Smooth muscle cell (in vitro differentiated cells): ENCODE data around the gene MLXIPL. TPM values are rescaled to one million over a fixed set of nuclear protein-coding genes. Genes with fewer than 3 reads are reported as not detected.

ENCODE experiments used
- DNase-seq: peaks from one replicate; lab custom pipeline; 2025; ENCODE audit not compliant: unreplicated experiment; lab: John Stamatoyannopoulos, UW
- H2AFZ ChIP-seq: fragments of 200-600 bp; sonication (generic); 2 replicates; pipeline ENCODE4 v1.6.0; 2016; ENCODE audit warnings: antibody characterized with exemption, low read depth, mild to moderate bottlenecking
- H3F3A ChIP-seq: fragments of 200-600 bp; sonication (generic); 2 replicates; pipeline ENCODE4 v1.6.0; 2017; ENCODE audit warnings: antibody characterized with exemption, low read depth
- H3K27ac ChIP-seq: fragments of 200-600 bp; sonication (generic); 2 replicates; pipeline ENCODE4 v1.5.1; 2016; ENCODE audit warnings: low read depth, mild to moderate bottlenecking
- H3K27me3 ChIP-seq: fragments of 200-600 bp; sonication (generic); 2 replicates; pipeline ENCODE4 v1.6.1; 2016; ENCODE audit warnings: low read depth, mild to moderate bottlenecking
- H3K36me3 ChIP-seq: fragments of 200-600 bp; sonication (generic); 2 replicates; pipeline ENCODE4 v1.5.1; 2016; ENCODE audit warnings: low read depth
- H3K4me1 ChIP-seq: fragments of 200-600 bp; sonication (generic); 2 replicates; pipeline ENCODE4 v1.5.1; 2016; ENCODE audit warnings: low read depth
- H3K4me2 ChIP-seq: fragments of 200-600 bp; sonication (generic); 2 replicates; pipeline ENCODE4 v1.6.0; 2016; ENCODE audit warnings: mild to moderate bottlenecking
- H3K4me3 ChIP-seq: fragments of 200-600 bp; sonication (generic); 2 replicates; pipeline ENCODE4 v1.5.1; 2016; ENCODE audit warnings: mild to moderate bottlenecking
- H3K79me2 ChIP-seq: fragments of 200-600 bp; sonication (generic); 2 replicates; pipeline ENCODE4 v1.6.0; 2016; ENCODE audit warnings: low read depth, mild to moderate bottlenecking
- H3K9ac ChIP-seq: fragments of 200-600 bp; sonication (generic); 2 replicates; pipeline ENCODE4 v1.6.0; 2016; ENCODE audit warnings: low read depth
- H3K9me3 ChIP-seq: fragments of 200-600 bp; sonication (generic); replicated peaks from 2 replicates; pipeline ENCODE4 v1.5.1; 2016; ENCODE audit warnings: low read depth
- H4K20me1 ChIP-seq: fragments of 200-600 bp; sonication (generic); 2 replicates; pipeline ENCODE4 v1.6.0; 2016; ENCODE audit warnings: low read depth
- WGBS: methylation state at CpG from one replicate; pipeline ENCODE4 v1.1.7; 2016; ENCODE audit warnings: low lambda C conversion rate; 5-methylcytosine and 5-hydroxymethylcytosine counted together
- polyA plus RNA-seq: library from polyadenylated mRNA; unstranded; fragments of >200 nt; fragmentation: Nextera tagmentation; extraction: Ambion mirVana; gene quantifications from 2 replicates; pipeline ENCODE4 v1.2.1, GENCODE V29; 2016
- total RNA-seq: library from RNA; depleted of rRNA; stranded (reverse); fragments of >200 nt; gene quantifications from 2 replicates; pipeline ENCODE4 v1.2.3, GENCODE V29; 2014
- TF ChIP-seq, protein P1 (sequence below): fragments of 200-600 bp; sonication (generic); IDR thresholded peaks from 2 replicates; pipeline ENCODE4 v1.5.1; 2017; ENCODE audit warnings: borderline replicate concordance, mild to moderate bottlenecking, antibody characterized with exemption; ENCODE audit not compliant: insufficient read depth, poor library complexity, severe bottlenecking

MLXIPL gene
- total and polyA plus RNA-seq, 2 experiments from 2014 or later: not detected

DNA sequence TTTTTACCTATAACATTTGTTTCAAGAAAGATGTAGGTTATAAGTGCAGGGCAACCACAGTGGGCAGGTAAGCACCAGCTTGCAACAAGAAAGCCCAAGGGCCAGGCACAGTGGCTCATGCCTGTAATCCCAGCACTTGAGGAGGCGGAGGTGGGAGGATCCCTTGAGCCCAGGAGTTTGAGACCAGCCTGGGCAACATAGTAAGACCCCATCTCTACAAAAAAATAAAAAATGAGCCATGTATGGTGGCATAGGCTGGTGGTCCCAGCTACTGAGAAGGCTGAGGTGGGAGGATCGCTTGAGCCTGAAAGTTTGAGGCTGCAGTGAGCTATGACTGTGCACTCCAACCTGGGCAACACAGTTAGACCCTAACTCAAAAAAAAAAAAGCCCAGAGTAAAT lies 79.6 kb downstream of the MLXIPL start:
- 100% methylated on average over 2 of the region's 2 CpGs for WGBS

More for the DNA sequence above, 79.6 kb downstream of the MLXIPL start:
- Histone ChIP-seq H2AFZ (no peak overlapping the region), H3K79me2 (peaks cover 54% of the 10 kb centered on the region), H3F3A (no peaks in the 10 kb centered on the region), H4K20me1 (peaks cover 59% of the 10 kb centered on the region), H3K4me3 (no peak overlapping the region), H3K27me3 (no peaks in the 10 kb centered on the region), H3K4me2 (no peak overlapping the region), H3K27ac (no peak overlapping the region), H3K4me1 (no peaks in the 10 kb centered on the region), H3K9ac (no peak overlapping the region), H3K36me3 (peaks cover 5% of the 10 kb centered on the region), H3K9me3 (no peaks in the 10 kb centered on the region)
- TF ChIP-seq, protein P1, sequence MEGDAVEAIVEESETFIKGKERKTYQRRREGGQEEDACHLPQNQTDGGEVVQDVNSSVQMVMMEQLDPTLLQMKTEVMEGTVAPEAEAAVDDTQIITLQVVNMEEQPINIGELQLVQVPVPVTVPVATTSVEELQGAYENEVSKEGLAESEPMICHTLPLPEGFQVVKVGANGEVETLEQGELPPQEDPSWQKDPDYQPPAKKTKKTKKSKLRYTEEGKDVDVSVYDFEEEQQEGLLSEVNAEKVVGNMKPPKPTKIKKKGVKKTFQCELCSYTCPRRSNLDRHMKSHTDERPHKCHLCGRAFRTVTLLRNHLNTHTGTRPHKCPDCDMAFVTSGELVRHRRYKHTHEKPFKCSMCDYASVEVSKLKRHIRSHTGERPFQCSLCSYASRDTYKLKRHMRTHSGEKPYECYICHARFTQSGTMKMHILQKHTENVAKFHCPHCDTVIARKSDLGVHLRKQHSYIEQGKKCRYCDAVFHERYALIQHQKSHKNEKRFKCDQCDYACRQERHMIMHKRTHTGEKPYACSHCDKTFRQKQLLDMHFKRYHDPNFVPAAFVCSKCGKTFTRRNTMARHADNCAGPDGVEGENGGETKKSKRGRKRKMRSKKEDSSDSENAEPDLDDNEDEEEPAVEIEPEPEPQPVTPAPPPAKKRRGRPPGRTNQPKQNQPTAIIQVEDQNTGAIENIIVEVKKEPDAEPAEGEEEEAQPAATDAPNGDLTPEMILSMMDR: no peak
- DNase-seq: no peak

Other genes with a start within 250 kb of the MLXIPL start
- 0.58 and 1.3 TPM in 2 replicates for gene FZD9, start 190.7 kb downstream of the MLXIPL start, total RNA-seq
- 1.6 and 3.3 TPM in 2 replicates for gene FZD9, start 190.7 kb downstream of the MLXIPL start, polyA plus RNA-seq
- 43.9 and 48.8 TPM in 2 replicates for gene BAZ1B, start 102.2 kb downstream of the MLXIPL start, total RNA-seq
- 20.1 and 23.9 TPM in 2 replicates for gene BAZ1B, start 102.2 kb downstream of the MLXIPL start, polyA plus RNA-seq
- 16.0 and 31.9 TPM in 2 replicates for gene BCL7B, start 66.8 kb downstream of the MLXIPL start, total RNA-seq
- gene BCL7B, start 66.8 kb downstream of the MLXIPL start, polyA plus RNA-seq: 30.7 and 37.9 TPM in 2 replicates
- gene TBL2, start 45.9 kb downstream of the MLXIPL start, total RNA-seq: 62.4 and 78.5 TPM in 2 replicates
- gene TBL2, start 45.9 kb downstream of the MLXIPL start, polyA plus RNA-seq: 57.7 and 67.6 TPM in 2 replicates
- gene VPS37D, start 43.3 kb upstream of the MLXIPL start, total RNA-seq: 2.8 and 7.1 TPM in 2 replicates
- 7.1 and 8.7 TPM in 2 replicates for gene VPS37D, start 43.3 kb upstream of the MLXIPL start, polyA plus RNA-seq
- 1.2 and 1.4 TPM in 2 replicates for gene DNAJC30, start 58.9 kb upstream of the MLXIPL start, total RNA-seq
- gene DNAJC30, start 58.9 kb upstream of the MLXIPL start, polyA plus RNA-seq: 4.6 and 6.2 TPM in 2 replicates
- 35.6 and 43.0 TPM in 2 replicates for gene BUD23, start 59.1 kb upstream of the MLXIPL start, total RNA-seq
- gene BUD23, start 59.1 kb upstream of the MLXIPL start, polyA plus RNA-seq: 114 and 116 TPM in 2 replicates
- gene STX1A, start 95.1 kb upstream of the MLXIPL start, total RNA-seq: 14.3 and 18.3 TPM in 2 replicates
- 7.5 and 18.0 TPM in 2 replicates for gene STX1A, start 95.1 kb upstream of the MLXIPL start, polyA plus RNA-seq
- gene ABHD11, start 114.3 kb upstream of the MLXIPL start, total RNA-seq: 3.4 and 16.5 TPM in 2 replicates
- 14.1 and 19.9 TPM in 2 replicates for gene ABHD11, start 114.3 kb upstream of the MLXIPL start, polyA plus RNA-seq
- not detected in 2 replicates for gene CLDN3, start 145.7 kb upstream of the MLXIPL start, total RNA-seq
- gene CLDN3, start 145.7 kb upstream of the MLXIPL start, polyA plus RNA-seq: 0.16 and 1.8 TPM in 2 replicates
- 83.7 and 109 TPM in 2 replicates for gene CLDN4, start 206.5 kb upstream of the MLXIPL start, total RNA-seq
- gene CLDN4, start 206.5 kb upstream of the MLXIPL start, polyA plus RNA-seq: 63.5 and 429 TPM in 2 replicates
- 0.22 and 0.54 TPM in 2 replicates for gene METTL27, start 218.0 kb upstream of the MLXIPL start, total RNA-seq
- gene METTL27, start 218.0 kb upstream of the MLXIPL start, polyA plus RNA-seq: 4.1 and 4.5 TPM in 2 replicates
- not detected in 2 replicates for gene TMEM270, start 236.6 kb upstream of the MLXIPL start, total RNA-seq
- gene TMEM270, start 236.6 kb upstream of the MLXIPL start, polyA plus RNA-seq: not detected in 2 replicates